Activated T-helper 1 cell treated with anti-CD3 and anti-CD28 coated beads, Interleukin-12 subunit alpha, Interleukin-12 subunit beta, Interleukin-2, Interleukin-4 antibody, amounts not matched to agents 30 ng/mL and 10 ng/mL and 1 ng/mL, durations not matched to agents 14 hours and 24 hours and 36 hours (primary cell): Measurements from ENCODE around the gene FGD6. TPM values are rescaled to one million over a fixed set of nuclear protein-coding genes. Genes with fewer than 3 reads are reported as not detected.

Source experiments
- DNase-seq: peaks from one replicate; pipeline ENCODE4 v3.0.0; 2021; ENCODE audit warnings: low spot score
- H3K27ac Mint-ChIP-seq: one replicate; pipeline ENCODE4 v1.8.0; 2021; ENCODE audit warnings: mild to moderate bottlenecking, mixed read lengths
- H3K27me3 Mint-ChIP-seq: one replicate; pipeline ENCODE4 v1.8.0; 2022; ENCODE audit warnings: mild to moderate bottlenecking, moderate library complexity, mixed read lengths; ENCODE audit not compliant: insufficient read depth
- H3K36me3 Mint-ChIP-seq: one replicate; pipeline ENCODE4 v1.8.0; 2021; ENCODE audit warnings: low read depth, mixed read lengths
- H3K4me1 Mint-ChIP-seq: one replicate; pipeline ENCODE4 v1.8.0; 2021; ENCODE audit warnings: low read depth, mixed read lengths
- H3K4me3 Mint-ChIP-seq: one replicate; pipeline ENCODE4 v1.8.0; 2021; ENCODE audit warnings: mild to moderate bottlenecking, moderate library complexity, mixed read lengths
- H3K9me3 Mint-ChIP-seq: one replicate; pipeline ENCODE4 v1.8.0; 2021; ENCODE audit warnings: mixed read lengths
- intact Hi-C: fragments of 100-400 bp; cut with micrococcal nuclease; formaldehyde crosslinking; loops from one replicate; pipeline ENCODE4 v1.15.1; 2024
- total RNA-seq: library from RNA; stranded (reverse); gene quantifications from 2 replicates; pipeline ENCODE4 v1.2.3, GENCODE V29; 2022

FGD6 gene
- total RNA-seq, 1 donor from 2014 or later, result 0.86 TPM

- DNase-seq, result no peak
- Mint-ChIP-seq H3K9me3 (no peaks in the 10 kb centered on the region), H3K36me3 (peaks cover 1% of the 10 kb centered on the region), H3K4me3 (no peak overlapping the region), H3K27me3 (peaks cover 15% of the 10 kb centered on the region), H3K4me1 (peaks cover 15% of the 10 kb centered on the region), H3K27ac (no peak overlapping the region)
- intact Hi-C loops, result loop anchor here (10.0 kb wide), 2 partner anchors 1008 to 1302 kb away; no protein-coding TSS in a partner anchor
Measured at GRCh38 chr12:95213119-95213518, 4.1 kb downstream of the FGD6 start.

GRCh38 chr12:95212586-95212985 lies 4.7 kb downstream of the FGD6 start:
- intact Hi-C loops, result loop anchor here (10.0 kb wide), 2 partner anchors 1008 to 1302 kb away; no protein-coding TSS in a partner anchor
- no peak for DNase-seq

GRCh38 chr12:95208678-95209077 lies 8.6 kb downstream of the FGD6 start:
- Mint-ChIP-seq H3K4me1 (peaks cover 7% of the 10 kb centered on the region), H3K9me3 (no peaks in the 10 kb centered on the region), H3K36me3 (no peaks in the 10 kb centered on the region), H3K4me3 (no peak overlapping the region), H3K27ac (no peak overlapping the region), H3K27me3 (peaks cover 11% of the 10 kb centered on the region)
- DNase-seq, result no peak
- intact Hi-C loops, result no loop called here

More at GRCh38 chr12:95212586-95212985, 4.7 kb downstream of the FGD6 start:
- no peak overlapping the region for H3K27ac Mint-ChIP-seq
- H3K36me3 Mint-ChIP-seq, result peaks cover under 1% of the 10 kb centered on the region
- H3K27me3 Mint-ChIP-seq, result peaks cover 15% of the 10 kb centered on the region
- H3K4me1 Mint-ChIP-seq, result peaks cover 15% of the 10 kb centered on the region
- H3K9me3 Mint-ChIP-seq, result no peaks in the 10 kb centered on the region
- H3K4me3 Mint-ChIP-seq, result no peak overlapping the region

GRCh38 chr12:95207407-95207806 lies 9.9 kb downstream of the FGD6 start:
- Mint-ChIP-seq H3K4me1 (peaks cover 7% of the 10 kb centered on the region), H3K27me3 (peaks cover 6% of the 10 kb centered on the region), H3K4me3 (no peak overlapping the region), H3K9me3 (no peaks in the 10 kb centered on the region), H3K36me3 (no peaks in the 10 kb centered on the region), H3K27ac (no peak overlapping the region)
- DNase-seq, result no peak
- intact Hi-C loops, result no loop called here

GRCh38 chr12:95206916-95207315 lies 10.4 kb downstream of the FGD6 start:
- no peaks in the 10 kb centered on the region for H3K36me3 Mint-ChIP-seq
- H3K27ac Mint-ChIP-seq, result no peak overlapping the region
- no peaks in the 10 kb centered on the region for H3K9me3 Mint-ChIP-seq
- intact Hi-C loops, result no loop called here
- DNase-seq, result no peak
- H3K4me1 Mint-ChIP-seq, result peaks cover 7% of the 10 kb centered on the region
- no peak overlapping the region for H3K4me3 Mint-ChIP-seq
- H3K27me3 Mint-ChIP-seq, result peaks cover 6% of the 10 kb centered on the region

- H3K27ac Mint-ChIP-seq, result no peak overlapping the region
- intact Hi-C loops, result no loop called here
- H3K36me3 Mint-ChIP-seq, result no peaks in the 10 kb centered on the region
- no peak for DNase-seq
- peaks cover 15% of the 10 kb centered on the region for H3K4me1 Mint-ChIP-seq
- H3K27me3 Mint-ChIP-seq, result peaks cover 6% of the 10 kb centered on the region
- no peak overlapping the region for H3K4me3 Mint-ChIP-seq
- no peaks in the 10 kb centered on the region for H3K9me3 Mint-ChIP-seq
Measured at GRCh38 chr12:95205685-95206084, 11.6 kb downstream of the FGD6 start.

GRCh38 chr12:95205016-95205624 lies 12.1 kb downstream of the FGD6 start:
- H3K27me3 Mint-ChIP-seq, result peaks cover 6% of the 10 kb centered on the region
- no peak overlapping the region for H3K4me3 Mint-ChIP-seq
- H3K4me1 Mint-ChIP-seq, result peaks cover 20% of the 10 kb centered on the region
- DNase-seq, result no peak
- intact Hi-C loops, result no loop called here
- no peaks in the 10 kb centered on the region for H3K36me3 Mint-ChIP-seq
- no peak overlapping the region for H3K27ac Mint-ChIP-seq
- H3K9me3 Mint-ChIP-seq, result no peaks in the 10 kb centered on the region

- Mint-ChIP-seq H3K4me3 (no peak overlapping the region), H3K9me3 (no peaks in the 10 kb centered on the region), H3K4me1 (peaks cover 21% of the 10 kb centered on the region), H3K27me3 (peaks cover 3% of the 10 kb centered on the region), H3K27ac (no peak overlapping the region), H3K36me3 (no peaks in the 10 kb centered on the region)
- intact Hi-C loops, result no loop called here
- DNase-seq, result no peak
Measured at GRCh38 chr12:95204141-95204866, 13.0 kb downstream of the FGD6 start.

- Mint-ChIP-seq H3K27ac (no peak overlapping the region), H3K4me3 (no peak overlapping the region), H3K36me3 (no peaks in the 10 kb centered on the region), H3K27me3 (no peaks in the 10 kb centered on the region), H3K4me1 (peaks cover 21% of the 10 kb centered on the region), H3K9me3 (no peaks in the 10 kb centered on the region)
- intact Hi-C loops, result no loop called here
- no peak for DNase-seq
Measured at GRCh38 chr12:95203487-95204030, 13.7 kb downstream of the FGD6 start.

GRCh38 chr12:95202691-95203486 lies 14.4 kb downstream of the FGD6 start:
- no peak for DNase-seq
- H3K9me3 Mint-ChIP-seq, result no peaks in the 10 kb centered on the region
- no peaks in the 10 kb centered on the region for H3K36me3 Mint-ChIP-seq
- no peak overlapping the region for H3K27ac Mint-ChIP-seq
- no peaks in the 10 kb centered on the region for H3K27me3 Mint-ChIP-seq
- intact Hi-C loops, result no loop called here
- H3K4me1 Mint-ChIP-seq, result peaks cover 21% of the 10 kb centered on the region
- no peak overlapping the region for H3K4me3 Mint-ChIP-seq

GRCh38 chr12:95201056-95201670 lies 16.1 kb downstream of the FGD6 start:
- no peak for DNase-seq
- no peaks in the 10 kb centered on the region for H3K27me3 Mint-ChIP-seq
- no peaks in the 10 kb centered on the region for H3K9me3 Mint-ChIP-seq
- H3K4me1 Mint-ChIP-seq, result peaks cover 21% of the 10 kb centered on the region
- no peak overlapping the region for H3K27ac Mint-ChIP-seq
- no peaks in the 10 kb centered on the region for H3K36me3 Mint-ChIP-seq
- H3K4me3 Mint-ChIP-seq, result no peak overlapping the region
- intact Hi-C loops, result no loop called here

- Mint-ChIP-seq H3K4me3 (no peak overlapping the region), H3K4me1 (peaks cover 21% of the 10 kb centered on the region), H3K36me3 (no peaks in the 10 kb centered on the region), H3K27ac (no peak overlapping the region), H3K27me3 (no peaks in the 10 kb centered on the region), H3K9me3 (no peaks in the 10 kb centered on the region)
- intact Hi-C loops, result no loop called here
- no peak for DNase-seq
Measured at GRCh38 chr12:95200128-95200894, 17.0 kb downstream of the FGD6 start.
